Measurements from ENCODE around the gene TINCR.

DNA sequence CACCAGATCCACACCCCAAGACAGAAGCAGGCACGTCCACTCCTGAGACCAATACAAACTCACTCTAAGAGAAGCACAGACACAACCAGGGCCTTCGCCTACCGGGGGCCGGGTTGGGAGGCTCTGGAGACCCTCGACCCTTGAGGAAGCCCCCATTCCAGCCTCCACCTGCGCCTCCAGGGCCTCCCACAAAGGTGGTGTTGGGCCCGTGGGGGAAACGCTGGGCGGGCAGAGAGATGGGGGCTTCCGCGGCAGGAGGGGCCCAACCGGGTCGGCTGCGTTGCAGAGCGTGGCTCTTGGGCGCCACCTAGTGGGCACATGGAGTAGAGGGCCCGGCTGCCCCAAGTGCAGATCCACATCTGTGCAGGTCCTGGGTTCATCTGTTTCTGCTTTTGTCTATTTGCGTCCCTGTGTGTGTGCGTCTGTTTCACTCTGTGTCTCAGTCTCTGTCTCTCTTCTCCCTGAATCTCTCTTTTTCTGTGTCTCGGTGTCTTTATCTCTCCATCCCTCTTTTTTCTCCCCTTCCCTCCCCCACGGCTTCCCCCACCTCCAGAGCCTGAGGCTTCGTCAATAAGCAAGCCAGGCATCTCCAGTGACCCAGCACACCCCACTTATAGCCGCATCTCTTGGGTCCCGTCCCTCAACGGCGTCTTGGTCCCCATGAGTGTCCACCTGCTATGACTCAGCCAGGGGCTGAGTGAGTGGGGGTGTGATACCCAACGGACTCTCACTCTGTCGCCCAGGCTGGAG is 10.5 kb upstream of the TINCR start:
- TF ChIP-seq, protein P1, sequence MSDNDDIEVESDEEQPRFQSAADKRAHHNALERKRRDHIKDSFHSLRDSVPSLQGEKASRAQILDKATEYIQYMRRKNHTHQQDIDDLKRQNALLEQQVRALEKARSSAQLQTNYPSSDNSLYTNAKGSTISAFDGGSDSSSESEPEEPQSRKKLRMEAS (IDR thresholded peaks at IDR 0.05): no peak
- TF ChIP-seq NFYC (CRISPR knock-in tag; IDR thresholded peaks at IDR 0.05): no peak
- 0 out of 2 replicates have a peak, but pooled peaks have one; percentile 21 for TF ChIP-seq ZNF263 (CRISPR knock-in tag; IDR thresholded peaks at IDR 0.05)

All from HepG2 (cell line).